Breast epithelium (tissue), 3 donors: ENCODE results near the gene DNAH17.

Source experiments
- CTCF ChIP-seq, 3 donors: fragments of 450-650 bp; IDR thresholded peaks; one replicate each; pipeline ENCODE4 v1.5.1; 2016 to 2017; ENCODE audit warnings: antibody characterized with exemption in 3 of 3, mild to moderate bottlenecking in 3 of 3, moderate library complexity in 3 of 3
- POLR2A ChIP-seq: fragments of 450-650 bp; IDR thresholded peaks from one replicate; pipeline ENCODE4 v1.6.1; 2016; ENCODE audit warnings: antibody characterized with exemption, mild to moderate bottlenecking, moderate library complexity

- TF ChIP-seq CTCF (IDR thresholded peaks at IDR 0.05) = no peak
- TF ChIP-seq POLR2A = no peak
Measured at GRCh38 chr17:78462148-78462547, 115.0 kb downstream of the DNAH17 start.
